HL-60 (cell line): ENCODE data around the gene SRD5A3.

Experiments
- DNase-seq, 2 experiments: peaks; one replicate each; pipeline ENCODE4 v3.0.0-alpha.2; 2010 to 2020; ENCODE audit warnings: low read depth in 1 of 2, low spot score in 1 of 2
- H3K27ac ChIP-seq: fragments of 250-450 bp; sonication (Bioruptor Pico); replicated peaks from 2 replicates; pipeline ENCODE4 v1.5.1; 2020; ENCODE audit warnings: mild to moderate bottlenecking, moderate library complexity
- H3K27me3 ChIP-seq: fragments of 250-450 bp; sonication (Bioruptor Pico); 2 replicates; pipeline ENCODE4 v1.5.1; 2021; ENCODE audit warnings: mild to moderate bottlenecking, moderate library complexity; ENCODE audit not compliant: insufficient read depth, poor library complexity, severe bottlenecking
- H3K4me3 ChIP-seq: replicated peaks from 2 replicates; pipeline ENCODE4 v1.5.1; 2011; ENCODE audit warnings: mild to moderate bottlenecking, control low read depth, low read length; ENCODE audit not compliant: insufficient read depth
- GABPA ChIP-seq: IDR thresholded peaks from 2 replicates; pipeline ENCODE4 v1.6.1; 2012; ENCODE audit warnings: low read depth
- POLR2AphosphoS5 ChIP-seq: IDR thresholded peaks from 2 replicates; pipeline ENCODE4 v1.6.1; 2012; ENCODE audit warnings: low read depth
- SPI1 ChIP-seq: IDR thresholded peaks from 2 replicates; pipeline ENCODE4 v1.6.1; 2012; ENCODE audit warnings: low read depth, mild to moderate bottlenecking, borderline replicate concordance
- TF ChIP-seq, protein P1 (sequence below): IDR thresholded peaks from 2 replicates; pipeline ENCODE4 v1.6.1; 2012; ENCODE audit warnings: low read depth; ENCODE audit not compliant: insufficient replicate concordance
- TF ChIP-seq, protein P2 (sequence below): IDR thresholded peaks from one replicate; pipeline ENCODE4 v1.5.1; 2011; ENCODE audit warnings: low read length, control low read depth, inconsistent platforms; ENCODE audit not compliant: insufficient read depth

SRD5A3 gene

DNA sequence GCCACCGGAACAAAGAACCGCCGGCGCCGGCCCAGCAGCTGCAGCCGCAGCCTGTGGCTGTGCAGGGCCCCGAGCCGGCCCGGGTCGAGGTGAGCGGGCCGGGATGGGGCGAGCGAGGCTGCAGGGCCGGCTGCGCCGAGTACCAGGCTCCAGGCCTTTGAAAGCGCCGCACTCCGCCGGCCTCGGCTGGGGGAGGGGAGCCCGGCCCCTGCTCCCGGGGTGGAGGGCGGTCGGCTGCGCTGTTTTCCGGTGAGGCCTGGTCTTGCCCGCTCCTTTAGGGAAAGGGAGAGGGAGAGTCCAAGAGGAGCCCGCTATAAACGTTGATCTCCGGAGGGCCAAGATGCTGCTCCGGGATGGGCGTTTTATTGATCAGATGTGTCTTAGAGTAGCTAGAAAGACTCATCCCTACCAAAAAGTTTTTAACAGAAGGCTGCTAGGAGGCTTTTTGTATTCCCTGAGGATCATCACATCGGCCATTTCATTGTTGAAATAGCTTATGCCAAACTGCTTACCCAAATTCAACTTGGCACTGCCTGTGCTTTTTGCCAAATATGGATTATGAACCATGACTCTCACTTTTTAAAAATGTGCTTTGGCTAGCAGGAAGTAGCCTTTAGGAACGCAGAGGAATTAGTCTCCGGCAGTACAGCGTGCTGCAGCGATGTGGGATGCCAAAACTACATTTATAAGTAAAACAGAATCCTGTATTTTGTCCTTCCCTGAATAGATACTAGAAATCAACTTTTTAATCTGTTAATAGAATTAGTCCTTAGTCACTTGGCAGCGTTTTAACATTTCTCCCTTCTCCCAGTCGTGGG is 50.5 kb downstream of the SRD5A3 start:
- DNase-seq, result peak in 1 of 2 experiments; percentile 9
- TF ChIP-seq SPI1 (no peak), GABPA (no peak), POLR2AphosphoS5 (no peak)
- TF ChIP-seq, protein P1, sequence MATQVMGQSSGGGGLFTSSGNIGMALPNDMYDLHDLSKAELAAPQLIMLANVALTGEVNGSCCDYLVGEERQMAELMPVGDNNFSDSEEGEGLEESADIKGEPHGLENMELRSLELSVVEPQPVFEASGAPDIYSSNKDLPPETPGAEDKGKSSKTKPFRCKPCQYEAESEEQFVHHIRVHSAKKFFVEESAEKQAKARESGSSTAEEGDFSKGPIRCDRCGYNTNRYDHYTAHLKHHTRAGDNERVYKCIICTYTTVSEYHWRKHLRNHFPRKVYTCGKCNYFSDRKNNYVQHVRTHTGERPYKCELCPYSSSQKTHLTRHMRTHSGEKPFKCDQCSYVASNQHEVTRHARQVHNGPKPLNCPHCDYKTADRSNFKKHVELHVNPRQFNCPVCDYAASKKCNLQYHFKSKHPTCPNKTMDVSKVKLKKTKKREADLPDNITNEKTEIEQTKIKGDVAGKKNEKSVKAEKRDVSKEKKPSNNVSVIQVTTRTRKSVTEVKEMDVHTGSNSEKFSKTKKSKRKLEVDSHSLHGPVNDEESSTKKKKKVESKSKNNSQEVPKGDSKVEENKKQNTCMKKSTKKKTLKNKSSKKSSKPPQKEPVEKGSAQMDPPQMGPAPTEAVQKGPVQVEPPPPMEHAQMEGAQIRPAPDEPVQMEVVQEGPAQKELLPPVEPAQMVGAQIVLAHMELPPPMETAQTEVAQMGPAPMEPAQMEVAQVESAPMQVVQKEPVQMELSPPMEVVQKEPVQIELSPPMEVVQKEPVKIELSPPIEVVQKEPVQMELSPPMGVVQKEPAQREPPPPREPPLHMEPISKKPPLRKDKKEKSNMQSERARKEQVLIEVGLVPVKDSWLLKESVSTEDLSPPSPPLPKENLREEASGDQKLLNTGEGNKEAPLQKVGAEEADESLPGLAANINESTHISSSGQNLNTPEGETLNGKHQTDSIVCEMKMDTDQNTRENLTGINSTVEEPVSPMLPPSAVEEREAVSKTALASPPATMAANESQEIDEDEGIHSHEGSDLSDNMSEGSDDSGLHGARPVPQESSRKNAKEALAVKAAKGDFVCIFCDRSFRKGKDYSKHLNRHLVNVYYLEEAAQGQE, result no peak
- TF ChIP-seq, protein P2, sequence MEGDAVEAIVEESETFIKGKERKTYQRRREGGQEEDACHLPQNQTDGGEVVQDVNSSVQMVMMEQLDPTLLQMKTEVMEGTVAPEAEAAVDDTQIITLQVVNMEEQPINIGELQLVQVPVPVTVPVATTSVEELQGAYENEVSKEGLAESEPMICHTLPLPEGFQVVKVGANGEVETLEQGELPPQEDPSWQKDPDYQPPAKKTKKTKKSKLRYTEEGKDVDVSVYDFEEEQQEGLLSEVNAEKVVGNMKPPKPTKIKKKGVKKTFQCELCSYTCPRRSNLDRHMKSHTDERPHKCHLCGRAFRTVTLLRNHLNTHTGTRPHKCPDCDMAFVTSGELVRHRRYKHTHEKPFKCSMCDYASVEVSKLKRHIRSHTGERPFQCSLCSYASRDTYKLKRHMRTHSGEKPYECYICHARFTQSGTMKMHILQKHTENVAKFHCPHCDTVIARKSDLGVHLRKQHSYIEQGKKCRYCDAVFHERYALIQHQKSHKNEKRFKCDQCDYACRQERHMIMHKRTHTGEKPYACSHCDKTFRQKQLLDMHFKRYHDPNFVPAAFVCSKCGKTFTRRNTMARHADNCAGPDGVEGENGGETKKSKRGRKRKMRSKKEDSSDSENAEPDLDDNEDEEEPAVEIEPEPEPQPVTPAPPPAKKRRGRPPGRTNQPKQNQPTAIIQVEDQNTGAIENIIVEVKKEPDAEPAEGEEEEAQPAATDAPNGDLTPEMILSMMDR, result no peak
- H3K4me3 ChIP-seq, result peak overlapping the region; percentile 87
- no peaks in the 10 kb centered on the region for H3K27me3 ChIP-seq
- peak overlapping the region; percentile 73 for H3K27ac ChIP-seq

DNA sequence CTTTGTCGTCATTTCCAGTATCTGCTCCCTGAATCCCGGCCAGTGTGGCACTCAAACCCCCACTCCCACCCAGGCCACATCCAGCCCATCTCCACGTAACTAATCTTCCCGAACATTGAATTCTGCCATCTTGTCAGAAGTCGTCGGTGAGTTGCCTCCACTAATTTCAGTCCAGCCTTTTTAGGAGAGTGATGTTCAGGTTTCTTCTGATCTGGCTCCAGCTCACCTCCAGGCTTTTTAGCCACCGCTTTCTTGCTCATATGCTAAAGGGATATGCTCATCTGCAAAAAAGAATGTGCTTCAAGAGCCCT is 51.0 kb downstream of the SRD5A3 start:
- TF ChIP-seq, protein P1, result no peak
- no peak for TF ChIP-seq GABPA
- TF ChIP-seq, protein P2, result no peak
- no peak for TF ChIP-seq SPI1
- no peak for TF ChIP-seq POLR2AphosphoS5
- H3K27me3 ChIP-seq, result no peaks in the 10 kb centered on the region
- peak in 1 of 2 experiments; percentile 6 for DNase-seq
- H3K27ac ChIP-seq, result peak overlapping the region; percentile 73
- peak overlapping the region; percentile 87 for H3K4me3 ChIP-seq

DNA sequence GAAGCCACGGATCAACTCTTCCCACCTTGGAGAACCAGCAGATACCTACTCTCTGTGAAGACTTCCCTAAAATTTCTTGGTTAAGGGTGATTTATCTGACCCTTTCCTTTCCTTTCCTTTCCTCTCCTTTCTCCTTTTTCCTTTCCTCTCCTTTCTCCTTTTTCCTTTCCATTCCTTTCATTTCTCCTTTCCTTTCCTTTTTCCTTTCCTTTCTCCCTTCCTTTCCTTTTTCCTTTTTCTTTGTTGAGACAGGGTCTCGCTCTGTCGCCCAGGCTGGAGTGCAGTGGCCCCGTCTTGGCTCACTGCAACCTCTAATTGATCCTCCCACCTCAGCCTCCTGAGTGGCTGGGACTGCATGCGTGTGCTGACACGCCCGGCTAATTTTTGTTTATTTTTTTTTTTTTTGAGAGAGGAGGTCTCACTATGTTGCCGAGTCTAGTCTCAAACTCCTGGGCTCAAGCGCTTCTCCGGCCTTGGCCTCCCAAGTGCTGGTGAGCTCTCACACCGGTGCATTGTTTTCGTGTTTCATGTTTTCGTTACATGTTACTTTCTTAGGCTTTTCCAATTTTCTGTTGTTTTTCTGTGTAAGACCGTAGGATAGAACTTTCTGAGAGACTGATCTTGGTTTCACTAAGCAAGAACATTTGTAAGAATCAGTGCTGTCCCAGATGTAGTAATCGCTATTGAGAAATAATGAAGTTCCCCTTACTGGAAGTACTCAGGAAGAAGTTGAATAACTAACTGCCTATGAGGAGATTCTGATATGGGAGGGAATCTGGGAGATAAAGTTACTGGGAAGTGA is 51.7 kb downstream of the SRD5A3 start:
- H3K27me3 ChIP-seq, result no peaks in the 10 kb centered on the region
- peak; percentile 13; the same call in 1 of the 2 replicates for TF ChIP-seq SPI1
- TF ChIP-seq, protein P2, result no peak
- DNase-seq, result peak; percentile 35 to 60
- H3K4me3 ChIP-seq, result peak overlapping the region; percentile 87
- H3K27ac ChIP-seq, result peak overlapping the region; percentile 13; the same call in 1 of the 2 replicates
